Glutamatergic neuron (in vitro differentiated cells): ENCODE measurements around the gene PHC3. TPM values are rescaled to one million over a fixed set of nuclear protein-coding genes. Genes with fewer than 3 reads are reported as not detected.

ENCODE experiments used
- DNase-seq: peaks from one replicate; pipeline ENCODE4 v3.0.0; 2022
- H3K27ac Mint-ChIP-seq: one replicate; pipeline ENCODE4 v1.8.0; 2020; ENCODE audit warnings: mild to moderate bottlenecking, mixed read lengths, inconsistent platforms; ENCODE audit not compliant: unreplicated experiment
- H3K27me3 Mint-ChIP-seq: one replicate; pipeline ENCODE4 v1.8.0; 2020; ENCODE audit warnings: mild to moderate bottlenecking, moderate library complexity, mixed read lengths, inconsistent platforms; ENCODE audit not compliant: unreplicated experiment
- H3K36me3 Mint-ChIP-seq: one replicate; pipeline ENCODE4 v1.8.0; 2020; ENCODE audit warnings: mild to moderate bottlenecking, mixed read lengths, inconsistent platforms; ENCODE audit not compliant: unreplicated experiment
- H3K4me1 Mint-ChIP-seq: one replicate; pipeline ENCODE4 v1.8.0; 2020; ENCODE audit warnings: mild to moderate bottlenecking, low read depth, mixed read lengths, inconsistent platforms; ENCODE audit not compliant: unreplicated experiment
- H3K4me3 Mint-ChIP-seq: one replicate; pipeline ENCODE4 v1.8.0; 2020; ENCODE audit warnings: mild to moderate bottlenecking, mixed read lengths, inconsistent platforms; ENCODE audit not compliant: unreplicated experiment
- H3K9me3 Mint-ChIP-seq: one replicate; pipeline ENCODE4 v1.8.0; 2020; ENCODE audit warnings: mild to moderate bottlenecking, moderate library complexity, mixed read lengths, inconsistent platforms; ENCODE audit not compliant: unreplicated experiment
- CTCF ChIP-seq: fragments of 200-600 bp; sonication (generic); IDR thresholded peaks from one replicate; pipeline ENCODE4 v1.5.0; 2021; ENCODE audit not compliant: partially characterized antibody, unreplicated experiment
- total RNA-seq: library from RNA; stranded (reverse); fragmentation: NEBNext Ultra II Directional; extraction: Animal tissue kit (Norgen Biotek cat#: 25700); gene quantifications from one replicate; pipeline ENCODE4 v1.2.1, GENCODE V29; 2021; ENCODE audit not compliant: unreplicated experiment

PHC3 gene
- total RNA-seq, 1 donor from 2014 or later, result 31.9 TPM

GRCh38 chr3:170062769-170063168 lies 118.8 kb downstream of the PHC3 start:
- Mint-ChIP-seq H3K9me3 (peaks cover 1% of the 10 kb centered on the region), H3K27me3 (no peaks in the 10 kb centered on the region), H3K4me1 (no peaks in the 10 kb centered on the region), H3K36me3 (no peaks in the 10 kb centered on the region), H3K4me3 (no peak overlapping the region), H3K27ac (no peak overlapping the region)
- no peak for TF ChIP-seq CTCF
- DNase-seq, result no peak

- Mint-ChIP-seq H3K4me3 (no peak overlapping the region), H3K27ac (no peak overlapping the region)
- no peak for TF ChIP-seq CTCF
Measured at GRCh38 chr3:170062068-170062467, 119.5 kb downstream of the PHC3 start.

GRCh38 chr3:170059447-170059846 lies 122.1 kb downstream of the PHC3 start:
- no peaks in the 10 kb centered on the region for H3K4me1 Mint-ChIP-seq
- no peak for DNase-seq
- no peak overlapping the region for H3K4me3 Mint-ChIP-seq
- H3K9me3 Mint-ChIP-seq, result peaks cover 1% of the 10 kb centered on the region
- no peaks in the 10 kb centered on the region for H3K27me3 Mint-ChIP-seq
- no peaks in the 10 kb centered on the region for H3K36me3 Mint-ChIP-seq
- H3K27ac Mint-ChIP-seq, result no peak overlapping the region
- TF ChIP-seq CTCF, result no peak

More at GRCh38 chr3:170062068-170062467, 119.5 kb downstream of the PHC3 start:
- Mint-ChIP-seq H3K36me3 (no peaks in the 10 kb centered on the region), H3K27me3 (no peaks in the 10 kb centered on the region), H3K4me1 (no peaks in the 10 kb centered on the region), H3K9me3 (peaks cover 1% of the 10 kb centered on the region)
- DNase-seq, result no peak

GRCh38 chr3:170058127-170058526 lies 123.4 kb downstream of the PHC3 start:
- H3K4me3 Mint-ChIP-seq, result no peak overlapping the region
- H3K27ac Mint-ChIP-seq, result no peak overlapping the region
- H3K4me1 Mint-ChIP-seq, result no peaks in the 10 kb centered on the region

GRCh38 chr3:170057550-170057949 lies 124.0 kb downstream of the PHC3 start:
- H3K36me3 Mint-ChIP-seq, result no peaks in the 10 kb centered on the region
- H3K9me3 Mint-ChIP-seq, result peaks cover under 1% of the 10 kb centered on the region
- no peak for TF ChIP-seq CTCF
- H3K4me3 Mint-ChIP-seq, result no peak overlapping the region
- DNase-seq, result no peak
- no peaks in the 10 kb centered on the region for H3K27me3 Mint-ChIP-seq
- H3K4me1 Mint-ChIP-seq, result no peaks in the 10 kb centered on the region
- no peak overlapping the region for H3K27ac Mint-ChIP-seq

More at GRCh38 chr3:170058127-170058526, 123.4 kb downstream of the PHC3 start:
- TF ChIP-seq CTCF, result no peak
- Mint-ChIP-seq H3K27me3 (no peaks in the 10 kb centered on the region), H3K9me3 (peaks cover 1% of the 10 kb centered on the region), H3K36me3 (no peaks in the 10 kb centered on the region)
- no peak for DNase-seq
